HEK293 (cell line): ENCODE data around the gene CADPS.

Experiments used
- CTCF ChIA-PET: fragments of 350-600 bp; formaldehyde crosslinking; extraction: SDS; loops from one replicate; lab custom pipeline; 2021; ENCODE audit warnings: antibody characterized with exemption; lab: Yijun Ruan, JAX
- POLR2A ChIA-PET: fragments of 300-600 bp; formaldehyde crosslinking; extraction: SDS; loops from one replicate; lab custom pipeline; 2020; ENCODE audit warnings: antibody characterized with exemption, inconsistent platforms; lab: Yijun Ruan, JAX
- H3K27ac ChIP-seq: fragments of 200-500 bp; sonication (Bioruptor generic); 2 replicates; pipeline ENCODE4 v1.5.1; 2014; ENCODE audit warnings: low read depth, low read length, control low read depth, inconsistent platforms; ENCODE audit errors: extremely low read depth
- H3K36me3 ChIP-seq, 2 experiments: fragments of 200-500 bp in 1 of 2; sonication (Bioruptor generic) in 1 of 2; 1 replicate in 1 of 2; 2 replicates in 1 of 2; pipeline ENCODE4 v1.5.1; 2014 to 2017; ENCODE audit warnings: inconsistent platforms in 2 of 2, low read length in 2 of 2; ENCODE audit not compliant: control insufficient read depth in 2 of 2, insufficient read depth in 1 of 2
- H3K4me1 ChIP-seq: fragments of 200-500 bp; sonication (Bioruptor generic); 2 replicates; pipeline ENCODE4 v1.5.1; 2014; ENCODE audit warnings: mild to moderate bottlenecking, low read length, inconsistent platforms; ENCODE audit not compliant: control insufficient read depth, insufficient read depth
- H3K4me3 ChIP-seq: 2 replicates; pipeline ENCODE4 v1.5.1; 2011; ENCODE audit warnings: low read depth, mild to moderate bottlenecking, control low read depth, low read length, moderate library complexity
- H3K9me3 ChIP-seq: fragments of 200-500 bp; sonication (Bioruptor generic); 2 replicates; pipeline ENCODE4 v1.5.1; 2014; ENCODE audit warnings: low read depth, low read length, inconsistent platforms; ENCODE audit not compliant: control insufficient read depth, insufficient read depth
- GLI2 ChIP-seq: fragments of 450-650 bp; formaldehyde crosslinking; IDR thresholded peaks from 2 replicates; pipeline ENCODE4; 2017; ENCODE audit warnings: missing biosample characterization, missing genetic modification characterization, low read depth, borderline replicate concordance
- GLIS1 ChIP-seq: fragments of 450-650 bp; formaldehyde crosslinking; IDR thresholded peaks from 2 replicates; pipeline ENCODE4 v1.5.1; 2016; ENCODE audit warnings: missing biosample characterization, missing genetic modification characterization
- KLF7 ChIP-seq: fragments of 450-650 bp; formaldehyde crosslinking; IDR thresholded peaks from 2 replicates; pipeline ENCODE4 v1.5.1; 2016; ENCODE audit warnings: missing biosample characterization, missing genetic modification characterization, borderline replicate concordance
- MEIS1 ChIP-seq: sonication (generic); formaldehyde crosslinking; IDR thresholded peaks from 2 replicates; pipeline ENCODE4 v1.8.1; 2022; ENCODE audit warnings: missing genetic modification reagents, mild to moderate bottlenecking, borderline replicate concordance
- REST ChIP-seq: fragments of 450-650 bp; formaldehyde crosslinking; IDR thresholded peaks from 2 replicates; pipeline ENCODE4 v1.5.1; 2016; ENCODE audit warnings: missing biosample characterization, missing genetic modification characterization
- SCRT1 ChIP-seq: fragments of 450-650 bp; formaldehyde crosslinking; IDR thresholded peaks from 2 replicates; pipeline ENCODE4 v1.5.1; 2016; ENCODE audit warnings: missing biosample characterization, missing genetic modification characterization, borderline replicate concordance
- ZBTB48 ChIP-seq: fragments of 450-650 bp; formaldehyde crosslinking; IDR thresholded peaks from 2 replicates; pipeline ENCODE4 v1.5.1; 2016; ENCODE audit warnings: missing biosample characterization, missing genetic modification characterization
- ZBTB6 ChIP-seq: fragments of 450-650 bp; formaldehyde crosslinking; IDR thresholded peaks from 2 replicates; pipeline ENCODE4 v1.5.1; 2017; ENCODE audit warnings: missing biosample characterization, missing genetic modification characterization
- ZNF10 ChIP-seq: fragments of 450-650 bp; formaldehyde crosslinking; IDR thresholded peaks from 2 replicates; pipeline ENCODE4 v1.5.1; 2017; ENCODE audit warnings: missing biosample characterization, missing genetic modification characterization
- ZNF121 ChIP-seq: fragments of 450-650 bp; formaldehyde crosslinking; IDR thresholded peaks from 2 replicates; pipeline ENCODE4 v1.5.1; 2016; ENCODE audit warnings: missing biosample characterization, missing genetic modification characterization
- ZNF138 ChIP-seq: fragments of 450-650 bp; formaldehyde crosslinking; IDR thresholded peaks from 2 replicates; pipeline ENCODE4 v1.5.1; 2016; ENCODE audit warnings: missing biosample characterization, missing genetic modification characterization, borderline replicate concordance
- ZNF148 ChIP-seq: fragments of 450-650 bp; formaldehyde crosslinking; IDR thresholded peaks from 2 replicates; pipeline ENCODE4 v1.5.0; 2017; ENCODE audit warnings: missing biosample characterization, missing genetic modification characterization, borderline replicate concordance
- ZNF366 ChIP-seq: fragments of 450-650 bp; formaldehyde crosslinking; conservative IDR thresholded peaks from 2 replicates; pipeline ENCODE4 v1.5.1; 2016; ENCODE audit warnings: missing biosample characterization, missing genetic modification characterization
- ZNF394 ChIP-seq: fragments of 450-650 bp; formaldehyde crosslinking; IDR thresholded peaks from 2 replicates; pipeline ENCODE4 v1.5.1; 2016; ENCODE audit warnings: missing biosample characterization, missing genetic modification characterization, mild to moderate bottlenecking, moderate library complexity, borderline replicate concordance
- ZNF580 ChIP-seq: fragments of 450-650 bp; formaldehyde crosslinking; IDR thresholded peaks from 2 replicates; pipeline ENCODE4 v1.5.1; 2016; ENCODE audit warnings: missing biosample characterization, missing genetic modification characterization
- ZNF585B ChIP-seq: fragments of 450-650 bp; formaldehyde crosslinking; IDR thresholded peaks from 2 replicates; pipeline ENCODE4 v1.5.1; 2016; ENCODE audit warnings: missing biosample characterization, missing genetic modification characterization
- ZNF660 ChIP-seq: fragments of 450-650 bp; IDR thresholded peaks from 2 replicates; pipeline ENCODE4 v1.5.1; 2018; ENCODE audit warnings: missing biosample characterization, mild to moderate bottlenecking, missing genetic modification characterization
- ZNF664 ChIP-seq: fragments of 450-650 bp; formaldehyde crosslinking; IDR thresholded peaks from 2 replicates; pipeline ENCODE4 v1.5.1; 2016; ENCODE audit warnings: missing biosample characterization, missing genetic modification characterization
- ZNF707 ChIP-seq: fragments of 450-650 bp; formaldehyde crosslinking; IDR thresholded peaks from 2 replicates; pipeline ENCODE4 v1.5.1; 2016; ENCODE audit warnings: missing biosample characterization, missing genetic modification characterization
- TF ChIP-seq, protein P1 (sequence below): fragments of 450-650 bp; formaldehyde crosslinking; IDR thresholded peaks from 2 replicates; pipeline ENCODE4 v1.5.1; 2017; ENCODE audit warnings: missing biosample characterization, missing genetic modification characterization

Gene CADPS

DNA sequence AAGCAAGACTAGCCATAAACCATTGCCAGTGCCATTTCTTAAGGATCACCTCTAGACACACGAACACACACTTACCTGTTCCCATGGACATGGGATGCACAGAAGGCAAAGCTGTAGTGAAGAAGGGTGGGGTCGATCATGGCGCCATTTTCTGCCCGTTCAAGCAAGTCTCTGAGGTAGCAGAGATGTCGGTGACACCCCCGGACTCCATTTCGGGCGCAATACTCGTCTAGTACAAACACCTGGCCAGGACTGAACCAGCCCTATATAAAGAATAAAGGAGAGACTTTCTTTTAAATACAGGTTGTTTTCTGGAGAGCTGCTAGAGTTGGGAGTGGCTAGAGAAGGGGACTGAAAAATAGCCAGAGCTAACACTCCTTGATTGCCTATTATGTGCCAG is 342.4 kb downstream of the CADPS start:
- no peak for TF ChIP-seq GLIS1
- TF ChIP-seq ZNF394 (tag by site-specific recombination), result no peak
- TF ChIP-seq ZNF660 (tag by site-specific recombination), result no peak
- TF ChIP-seq ZBTB6 (tag by site-specific recombination), result no peak
- TF ChIP-seq, protein P1, sequence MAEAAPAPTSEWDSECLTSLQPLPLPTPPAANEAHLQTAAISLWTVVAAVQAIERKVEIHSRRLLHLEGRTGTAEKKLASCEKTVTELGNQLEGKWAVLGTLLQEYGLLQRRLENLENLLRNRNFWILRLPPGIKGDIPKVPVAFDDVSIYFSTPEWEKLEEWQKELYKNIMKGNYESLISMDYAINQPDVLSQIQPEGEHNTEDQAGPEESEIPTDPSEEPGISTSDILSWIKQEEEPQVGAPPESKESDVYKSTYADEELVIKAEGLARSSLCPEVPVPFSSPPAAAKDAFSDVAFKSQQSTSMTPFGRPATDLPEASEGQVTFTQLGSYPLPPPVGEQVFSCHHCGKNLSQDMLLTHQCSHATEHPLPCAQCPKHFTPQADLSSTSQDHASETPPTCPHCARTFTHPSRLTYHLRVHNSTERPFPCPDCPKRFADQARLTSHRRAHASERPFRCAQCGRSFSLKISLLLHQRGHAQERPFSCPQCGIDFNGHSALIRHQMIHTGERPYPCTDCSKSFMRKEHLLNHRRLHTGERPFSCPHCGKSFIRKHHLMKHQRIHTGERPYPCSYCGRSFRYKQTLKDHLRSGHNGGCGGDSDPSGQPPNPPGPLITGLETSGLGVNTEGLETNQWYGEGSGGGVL (tag by site-specific recombination), result no peak
- TF ChIP-seq MEIS1 (CRISPR knock-in tag), result no peak
- no peak for TF ChIP-seq ZNF121 (tag by site-specific recombination)
- TF ChIP-seq ZNF707 (tag by site-specific recombination), result no peak
- TF ChIP-seq ZNF366 (tag by site-specific recombination), result no peak
- TF ChIP-seq ZNF138 (tag by site-specific recombination), result no peak
- TF ChIP-seq KLF7 (tag by site-specific recombination), result no peak
- TF ChIP-seq ZNF585B, result no peak
- TF ChIP-seq, all 188 proteins: peak for 0
- Histone ChIP-seq H3K9me3 (no peaks in the 10 kb centered on the region), H3K36me3 (no peaks in the 10 kb centered on the region), H3K27ac (no peak overlapping the region), H3K4me3 (no peak overlapping the region), H3K4me1 (no peaks in the 10 kb centered on the region)
- POLR2A ChIA-PET, result no interaction called here
- CTCF ChIA-PET, result interaction anchor here (1.0 kb wide), 1 partner anchor 21 kb away, joined by 3 read pairs; no protein-coding TSS in a partner anchor

DNA sequence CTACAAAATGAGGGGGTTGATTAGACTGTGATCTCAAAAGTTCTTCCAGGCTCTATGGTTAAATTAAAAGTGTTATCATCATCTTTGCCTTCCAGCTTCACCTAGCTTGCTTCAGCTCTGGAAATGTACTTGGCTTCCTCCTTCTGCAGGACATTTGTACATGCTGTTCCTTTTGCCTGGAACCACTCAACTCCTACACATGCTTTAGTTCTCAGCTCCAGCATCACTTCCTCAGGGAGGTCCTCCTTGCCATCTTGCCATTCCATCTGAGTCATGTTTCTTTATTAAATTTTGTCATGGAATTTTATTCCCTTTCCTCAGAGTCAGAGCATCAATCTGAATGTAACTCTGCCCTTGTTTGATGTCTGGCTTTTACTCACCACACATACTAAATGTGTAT is 343.2 kb downstream of the CADPS start:
- no peak overlapping the region for H3K4me3 ChIP-seq
- CTCF ChIA-PET, result interaction anchor here (0.6 kb wide), 1 partner anchor 334 kb away, joined by 3 read pairs; no protein-coding TSS in a partner anchor
- no peak for TF ChIP-seq GLI2 (tag by site-specific recombination)
- no peak for TF ChIP-seq SCRT1 (tag by site-specific recombination)
- no peak for TF ChIP-seq ZNF10
- no peak for TF ChIP-seq ZNF580
- no peak for TF ChIP-seq ZNF148
- TF ChIP-seq REST (tag by site-specific recombination), result no peak
- TF ChIP-seq ZNF664 (tag by site-specific recombination), result no peak
- TF ChIP-seq ZBTB48 (tag by site-specific recombination), result no peak
- TF ChIP-seq, all 188 proteins: peak for 0
- Histone ChIP-seq H3K4me1 (no peaks in the 10 kb centered on the region), H3K36me3 (no peaks in the 10 kb centered on the region), H3K9me3 (no peaks in the 10 kb centered on the region), H3K27ac (no peak overlapping the region)
- POLR2A ChIA-PET, result no interaction called here
